ENCODE measurements around the gene KIAA0232.

Gene KIAA0232

GRCh38 chr4:6849691-6850090 is 67.2 kb downstream of the KIAA0232 start:
- ChIA-PET CTCF (interaction anchor here (0.9 to 5.3 kb wide), 3 partner anchors 24 to 56 kb away, joined by 3 to 22 read pairs (median 3); no protein-coding TSS in a partner anchor), POLR2A (no interaction called here)
- no peak for DNase-seq (ENCODE audit: extremely low spot score)
- TF ChIP-seq CTCF (IDR thresholded peaks at IDR 0.05; ENCODE audit: control extremely low read depth, extremely low read depth, low read depth, missing control alignments): no peak

- TF ChIP-seq CTCF (IDR thresholded peaks at IDR 0.05; ENCODE audit: control extremely low read depth, extremely low read depth, low read depth, missing control alignments): no peak
- no peak for DNase-seq (ENCODE audit: extremely low spot score)
- POLR2A ChIA-PET: no interaction called here
- CTCF ChIA-PET: interaction anchor here (1.3 to 1.8 kb wide), 2 partner anchors 23 to 131 kb away, joined by 6 to 7 read pairs; no protein-coding TSS in a partner anchor
These were observed 68.9 kb downstream of the KIAA0232 start for GRCh38 chr4:6851431-6851830.

- no peak for DNase-seq (ENCODE audit: extremely low spot score)
- POLR2A ChIA-PET: no interaction called here
- CTCF ChIA-PET: interaction anchor here (1.0 to 1.8 kb wide), 3 partner anchors 13 to 132 kb away, joined by 3 to 6 read pairs (median 5); no protein-coding TSS in a partner anchor
- TF ChIP-seq CTCF (IDR thresholded peaks at IDR 0.05; ENCODE audit: control extremely low read depth, extremely low read depth, low read depth, missing control alignments): no peak
These were observed 69.4 kb downstream of the KIAA0232 start for GRCh38 chr4:6851962-6852361.

- CTCF ChIA-PET: interaction anchor here (1.0 to 1.8 kb wide), 4 partner anchors 14 to 133 kb away, joined by 3 to 6 read pairs (median 5); no protein-coding TSS in a partner anchor
- no peak for DNase-seq (ENCODE audit: extremely low spot score)
- TF ChIP-seq CTCF (IDR thresholded peaks at IDR 0.05; ENCODE audit: control extremely low read depth, extremely low read depth, low read depth, missing control alignments): no peak
- POLR2A ChIA-PET: no interaction called here
These were observed 70.1 kb downstream of the KIAA0232 start for GRCh38 chr4:6852582-6852981.

- ChIA-PET CTCF (interaction anchor here (0.9 to 3.7 kb wide), 6 partner anchors 10 to 134 kb away, joined by 3 to 30 read pairs (median 4); no protein-coding TSS in a partner anchor), POLR2A (no interaction called here)
- no peak for DNase-seq (ENCODE audit: extremely low spot score)
- TF ChIP-seq CTCF (IDR thresholded peaks at IDR 0.05; ENCODE audit: control extremely low read depth, extremely low read depth, low read depth, missing control alignments): no peak
These were observed 71.7 kb downstream of the KIAA0232 start for GRCh38 chr4:6854098-6854744.

GRCh38 chr4:6855692-6856297 is 73.3 kb downstream of the KIAA0232 start:
- ChIA-PET POLR2A (no interaction called here), CTCF (interaction anchor here (1.0 to 3.7 kb wide), 6 partner anchors 18 to 139 kb away, joined by 3 to 30 read pairs (median 4); no protein-coding TSS in a partner anchor)
- peak; percentile 68 for DNase-seq (ENCODE audit: extremely low spot score)
- no peak for TF ChIP-seq CTCF (IDR thresholded peaks at IDR 0.05; ENCODE audit: control extremely low read depth, extremely low read depth, low read depth, missing control alignments)

Data from GM10248 (cell line).